ENCODE measurements around the gene ANKRD33B. TPM values are rescaled to one million over a fixed set of nuclear protein-coding genes. Genes with fewer than 3 reads are reported as not detected.

Gene ANKRD33B
- total RNA-seq, 1 donor from 2014 or later: 0.84 TPM

GRCh38 chr5:10665799-10666198, 101.9 kb downstream of the ANKRD33B start:
- H3K27me3 Mint-ChIP-seq (ENCODE audit: low read depth): no peaks in the 10 kb centered on the region
- H3K4me1 Mint-ChIP-seq: no peaks in the 10 kb centered on the region
- no peak overlapping the region for H3K4me3 Mint-ChIP-seq
- no peaks in the 10 kb centered on the region for H3K36me3 Mint-ChIP-seq (ENCODE audit: low read depth)
- peaks cover 4% of the 10 kb centered on the region for H3K9me3 Mint-ChIP-seq
- no peak overlapping the region for H3K27ac Mint-ChIP-seq (ENCODE audit: unreplicated experiment)
- no peak for TF ChIP-seq CTCF (conservative IDR thresholded peaks at IDR 0.05)
- no peak for DNase-seq (ENCODE audit: low read depth, low spot score)

- DNase-seq (ENCODE audit: low read depth, low spot score): no peak
- H3K4me3 Mint-ChIP-seq: no peak overlapping the region
- H3K9me3 Mint-ChIP-seq: peaks cover 4% of the 10 kb centered on the region
- peak overlapping the region; percentile 35 for H3K27ac Mint-ChIP-seq (ENCODE audit: unreplicated experiment)
- no peak for TF ChIP-seq CTCF (conservative IDR thresholded peaks at IDR 0.05)
- H3K4me1 Mint-ChIP-seq: no peaks in the 10 kb centered on the region
- H3K36me3 Mint-ChIP-seq (ENCODE audit: low read depth): no peaks in the 10 kb centered on the region
- no peaks in the 10 kb centered on the region for H3K27me3 Mint-ChIP-seq (ENCODE audit: low read depth)
These were observed 102.8 kb downstream of the ANKRD33B start for GRCh38 chr5:10666531-10667299.

GRCh38 chr5:10667431-10668057, 103.7 kb downstream of the ANKRD33B start:
- Mint-ChIP-seq H3K4me1 (no peaks in the 10 kb centered on the region), H3K27ac (ENCODE audit: unreplicated experiment) (no peak overlapping the region), H3K36me3 (ENCODE audit: low read depth) (no peaks in the 10 kb centered on the region), H3K4me3 (no peak overlapping the region), H3K27me3 (ENCODE audit: low read depth) (no peaks in the 10 kb centered on the region), H3K9me3 (peaks cover 4% of the 10 kb centered on the region)
- DNase-seq (ENCODE audit: low read depth, low spot score): no peak
- no peak for TF ChIP-seq CTCF (conservative IDR thresholded peaks at IDR 0.05)

- no peak overlapping the region for H3K4me3 Mint-ChIP-seq
- peaks cover 4% of the 10 kb centered on the region for H3K9me3 Mint-ChIP-seq
- H3K36me3 Mint-ChIP-seq (ENCODE audit: low read depth): no peaks in the 10 kb centered on the region
- DNase-seq (ENCODE audit: low read depth, low spot score): no peak
- H3K27ac Mint-ChIP-seq (ENCODE audit: unreplicated experiment): no peak overlapping the region
- TF ChIP-seq CTCF (conservative IDR thresholded peaks at IDR 0.05): no peak
- H3K27me3 Mint-ChIP-seq (ENCODE audit: low read depth): no peaks in the 10 kb centered on the region
- no peaks in the 10 kb centered on the region for H3K4me1 Mint-ChIP-seq
These were observed 104.8 kb downstream of the ANKRD33B start for GRCh38 chr5:10668697-10669096.

- Mint-ChIP-seq H3K9me3 (peaks cover 4% of the 10 kb centered on the region), H3K4me1 (no peaks in the 10 kb centered on the region), H3K36me3 (ENCODE audit: low read depth) (peaks cover 2% of the 10 kb centered on the region), H3K27ac (ENCODE audit: unreplicated experiment) (no peak overlapping the region), H3K4me3 (no peak overlapping the region), H3K27me3 (ENCODE audit: low read depth) (peaks cover 3% of the 10 kb centered on the region)
- no peak for DNase-seq (ENCODE audit: low read depth, low spot score)
- TF ChIP-seq CTCF (conservative IDR thresholded peaks at IDR 0.05): no peak
These were observed 106.1 kb downstream of the ANKRD33B start for GRCh38 chr5:10669983-10670382.

All from neural crest cell (in vitro differentiated cells).